GM21447 (cell line): ENCODE measurements around the gene UBXN10.

Experiments
- ATAC-seq: cut with Tn5 transposase; IDR thresholded peaks from one replicate; pipeline ENCODE4 v1.9.1; 2021; ENCODE audit not compliant: unreplicated experiment

The UBXN10 gene

GRCh38 chr1:20185834-20186782 lies at the start of gene UBXN10, which contains the start of gene PLA2G2C:
Gene UBXN10 (plus strand): TSS chr1:20186096. CDS start chr1:20190562, 4,466 bp downstream.
Gene PLA2G2C (minus strand): TSS chr1:20186518. CDS start chr1:20177363, 9,155 bp downstream.
- no peak for ATAC-seq

- no peak for ATAC-seq
Observed at GRCh38 chr1:20136249-20136648, 49.6 kb upstream of the UBXN10 start.

- no peak for ATAC-seq
Observed at GRCh38 chr1:20137055-20137454, 48.8 kb upstream of the UBXN10 start.

- ATAC-seq = no peak
Observed at GRCh38 chr1:20137604-20138003, 48.3 kb upstream of the UBXN10 start.

- no peak for ATAC-seq
Observed at GRCh38 chr1:20138346-20138745, 47.5 kb upstream of the UBXN10 start.

- no peak for ATAC-seq
Observed at GRCh38 chr1:20138961-20139550, 46.8 kb upstream of the UBXN10 start, which contains the start of gene PLA2G2F. Gene PLA2G2F (plus strand): TSS chr1:20139323. CDS start chr1:20139428, 105 bp downstream.

GRCh38 chr1:20139776-20140612 lies 45.9 kb upstream of the UBXN10 start:
- ATAC-seq = no peak

GRCh38 chr1:20141001-20141400 lies 44.9 kb upstream of the UBXN10 start:
- ATAC-seq = no peak

GRCh38 chr1:20141466-20141865 lies 44.4 kb upstream of the UBXN10 start:
- no peak for ATAC-seq

- no peak for ATAC-seq
Observed at GRCh38 chr1:20142001-20142710, 43.7 kb upstream of the UBXN10 start.

GRCh38 chr1:20143318-20143717 lies 42.6 kb upstream of the UBXN10 start:
- ATAC-seq = no peak

- ATAC-seq = no peak
Observed at GRCh38 chr1:20143734-20144565, 41.9 kb upstream of the UBXN10 start.

GRCh38 chr1:20147846-20148570 lies 37.9 kb upstream of the UBXN10 start:
- no peak for ATAC-seq

GRCh38 chr1:20148571-20149500 lies 37.1 kb upstream of the UBXN10 start:
- ATAC-seq = no peak

GRCh38 chr1:20149601-20150325 lies 36.1 kb upstream of the UBXN10 start:
- ATAC-seq = no peak

GRCh38 chr1:20150326-20150705 lies 35.6 kb upstream of the UBXN10 start:
- no peak for ATAC-seq

GRCh38 chr1:20150969-20151368 lies 34.9 kb upstream of the UBXN10 start:
- no peak for ATAC-seq
